Measurements from ENCODE around the gene PROX1.

Gene PROX1

GRCh38 chr1:213951876-213952275 is 35.9 kb upstream of the PROX1 start:
- no peak overlapping the region for H3K4me3 ChIP-seq (ENCODE audit: low read depth, low read length)

GRCh38 chr1:213953806-213954205 is 34.0 kb upstream of the PROX1 start:
- no peak overlapping the region for H3K4me3 ChIP-seq (ENCODE audit: low read depth, low read length)
- TF ChIP-seq CTCF (IDR thresholded peaks at IDR 0.05; ENCODE audit: borderline replicate concordance, insufficient read depth, low read depth, low read length), result no peak

More at GRCh38 chr1:213951876-213952275, 35.9 kb upstream of the PROX1 start:
- no peak for TF ChIP-seq CTCF (IDR thresholded peaks at IDR 0.05; ENCODE audit: borderline replicate concordance, insufficient read depth, low read depth, low read length)

GRCh38 chr1:213956295-213956770 is 31.4 kb upstream of the PROX1 start:
- no peak for TF ChIP-seq CTCF (IDR thresholded peaks at IDR 0.05; ENCODE audit: borderline replicate concordance, insufficient read depth, low read depth, low read length)
- no peak overlapping the region for H3K4me3 ChIP-seq (ENCODE audit: low read depth, low read length)

GRCh38 chr1:213958346-213958745 is 29.4 kb upstream of the PROX1 start:
- TF ChIP-seq CTCF (IDR thresholded peaks at IDR 0.05; ENCODE audit: borderline replicate concordance, insufficient read depth, low read depth, low read length), result no peak
- no peak overlapping the region for H3K4me3 ChIP-seq (ENCODE audit: low read depth, low read length)

GRCh38 chr1:213960963-213961362 is 26.8 kb upstream of the PROX1 start:
- TF ChIP-seq CTCF (IDR thresholded peaks at IDR 0.05; ENCODE audit: borderline replicate concordance, insufficient read depth, low read depth, low read length), result no peak
- no peak overlapping the region for H3K4me3 ChIP-seq (ENCODE audit: low read depth, low read length)

GRCh38 chr1:213962508-213962907 is 25.3 kb upstream of the PROX1 start:
- no peak for TF ChIP-seq CTCF (IDR thresholded peaks at IDR 0.05; ENCODE audit: borderline replicate concordance, insufficient read depth, low read depth, low read length)
- no peak overlapping the region for H3K4me3 ChIP-seq (ENCODE audit: low read depth, low read length)

- H3K4me3 ChIP-seq (ENCODE audit: low read depth, low read length), result no peak overlapping the region
- TF ChIP-seq CTCF (IDR thresholded peaks at IDR 0.05; ENCODE audit: borderline replicate concordance, insufficient read depth, low read depth, low read length), result no peak
Measured at GRCh38 chr1:213966122-213966521, 21.7 kb upstream of the PROX1 start.
